ENCODE data around the gene HCK. TPM values are rescaled to one million over a fixed set of nuclear protein-coding genes. Genes with fewer than 3 reads are reported as not detected.

Gene HCK
- total RNA-seq, 1 experiment from 2014 or later = not detected

GRCh38 chr20:32010666-32011065 lies 41.4 kb upstream of the HCK start:
- Histone ChIP-seq H3F3A (ENCODE audit: low read length, unreplicated experiment) (no peaks in the 10 kb centered on the region), H3K4me2 (ENCODE audit: low read length) (no peak overlapping the region), H3K9ac (ENCODE audit: low read length) (no peak overlapping the region), H3K4me3 (ENCODE audit: low read length) (no peak overlapping the region), H3K9me2 (replicated peaks; ENCODE audit: low read length) (no peaks in the 10 kb centered on the region), H3K27ac (ENCODE audit: low read length) (no peak overlapping the region), H3K36me3 (ENCODE audit: low read depth, low read length) (no peaks in the 10 kb centered on the region), H3K4me1 (ENCODE audit: insufficient read depth, low read length) (no peaks in the 10 kb centered on the region), H3K79me2 (ENCODE audit: low read length) (no peaks in the 10 kb centered on the region), H4K20me1 (ENCODE audit: low read length) (no peaks in the 10 kb centered on the region), H2AFZ (ENCODE audit: low read length) (no peak overlapping the region), H3K9me3 (ENCODE audit: low read length) (no peaks in the 10 kb centered on the region), H3K27me3 (ENCODE audit: low read length) (peaks cover 32% of the 10 kb centered on the region)
- TF ChIP-seq EZH2 (IDR thresholded peaks at IDR 0.05; ENCODE audit: low read length, unreplicated experiment) (no peak), CTCF (conservative IDR thresholded peaks at IDR 0.05; ENCODE audit: low read depth, low read length) (no peak), EZH2phosphoT487 (IDR thresholded peaks at IDR 0.05; ENCODE audit: borderline replicate concordance, low read length) (no peak)
- ChIA-PET POLR2A (ENCODE audit: unreplicated experiment) (no interaction called here), CTCF (no interaction called here)
- no TSS peak for BruUV-seq (replicated peaks)
- DNase-seq (no peak), ATAC-seq (no peak)
- intact Hi-C loops (cut with micrococcal nuclease) = no loop called here

GRCh38 chr20:32012159-32012688 lies 39.8 kb upstream of the HCK start:
- no peaks in the 10 kb centered on the region for H3K9me3 ChIP-seq (ENCODE audit: low read length)
- H3K4me2 ChIP-seq (ENCODE audit: low read length) = no peak overlapping the region
- H3K4me1 ChIP-seq (ENCODE audit: insufficient read depth, low read length) = no peaks in the 10 kb centered on the region
- H3F3A ChIP-seq (ENCODE audit: low read length, unreplicated experiment) = no peaks in the 10 kb centered on the region
- POLR2A ChIA-PET (ENCODE audit: unreplicated experiment) = no interaction called here
- TF ChIP-seq CTCF (conservative IDR thresholded peaks at IDR 0.05; ENCODE audit: low read depth, low read length) = no peak
- no peak for TF ChIP-seq EZH2phosphoT487 (IDR thresholded peaks at IDR 0.05; ENCODE audit: borderline replicate concordance, low read length)
- no peak for TF ChIP-seq EZH2 (IDR thresholded peaks at IDR 0.05; ENCODE audit: low read length, unreplicated experiment)
- H3K79me2 ChIP-seq (ENCODE audit: low read length) = no peaks in the 10 kb centered on the region
- no TSS peak for BruUV-seq (replicated peaks)
- H2AFZ ChIP-seq (ENCODE audit: low read length) = no peak overlapping the region
- no peaks in the 10 kb centered on the region for H4K20me1 ChIP-seq (ENCODE audit: low read length)
- intact Hi-C loops (cut with micrococcal nuclease) = no loop called here
- H3K4me3 ChIP-seq (ENCODE audit: low read length) = no peak overlapping the region
- CTCF ChIA-PET = no interaction called here
- H3K27me3 ChIP-seq (ENCODE audit: low read length) = peaks cover 35% of the 10 kb centered on the region
- no peaks in the 10 kb centered on the region for H3K36me3 ChIP-seq (ENCODE audit: low read depth, low read length)
- no peak overlapping the region for H3K9ac ChIP-seq (ENCODE audit: low read length)
- ATAC-seq (no peak), DNase-seq (no peak)
- H3K9me2 ChIP-seq (replicated peaks; ENCODE audit: low read length) = no peaks in the 10 kb centered on the region
- no peak overlapping the region for H3K27ac ChIP-seq (ENCODE audit: low read length)

GRCh38 chr20:32013326-32013725 lies 38.7 kb upstream of the HCK start:
- ATAC-seq (no peak), DNase-seq (no peak)
- H3K4me3 ChIP-seq (ENCODE audit: low read length) = no peak overlapping the region
- H3F3A ChIP-seq (ENCODE audit: low read length, unreplicated experiment) = no peaks in the 10 kb centered on the region
- intact Hi-C loops (cut with micrococcal nuclease) = no loop called here
- no peak overlapping the region for H2AFZ ChIP-seq (ENCODE audit: low read length)
- no peaks in the 10 kb centered on the region for H3K9me2 ChIP-seq (replicated peaks; ENCODE audit: low read length)
- H3K27me3 ChIP-seq (ENCODE audit: low read length) = peaks cover 36% of the 10 kb centered on the region
- no peaks in the 10 kb centered on the region for H4K20me1 ChIP-seq (ENCODE audit: low read length)
- H3K27ac ChIP-seq (ENCODE audit: low read length) = no peak overlapping the region
- BruUV-seq (replicated peaks) = no TSS peak
- no peaks in the 10 kb centered on the region for H3K4me1 ChIP-seq (ENCODE audit: insufficient read depth, low read length)
- no peaks in the 10 kb centered on the region for H3K79me2 ChIP-seq (ENCODE audit: low read length)
- CTCF ChIA-PET = no interaction called here
- no peaks in the 10 kb centered on the region for H3K9me3 ChIP-seq (ENCODE audit: low read length)
- no peak overlapping the region for H3K4me2 ChIP-seq (ENCODE audit: low read length)
- POLR2A ChIA-PET (ENCODE audit: unreplicated experiment) = no interaction called here
- H3K9ac ChIP-seq (ENCODE audit: low read length) = no peak overlapping the region
- no peaks in the 10 kb centered on the region for H3K36me3 ChIP-seq (ENCODE audit: low read depth, low read length)
- no peak for TF ChIP-seq CTCF (conservative IDR thresholded peaks at IDR 0.05; ENCODE audit: low read depth, low read length)
- TF ChIP-seq EZH2phosphoT487 (IDR thresholded peaks at IDR 0.05; ENCODE audit: borderline replicate concordance, low read length) = no peak
- no peak for TF ChIP-seq EZH2 (IDR thresholded peaks at IDR 0.05; ENCODE audit: low read length, unreplicated experiment)

All from PC-3 (cell line).